A549 (cell line): ENCODE data around the gene KCNIP4.

Experiments used
- CHD2 ChIP-seq: fragments of 150-350 bp; IDR thresholded peaks from 2 replicates; pipeline ENCODE4 v1.6.1; 2014; ENCODE audit warnings: low read length; ENCODE audit not compliant: partially characterized antibody
- EHMT2 ChIP-seq: fragments of 200-600 bp; sonication (generic); IDR thresholded peaks from 2 replicates; pipeline ENCODE4 v1.6.1; 2016; ENCODE audit warnings: antibody characterized with exemption, low read depth, mild to moderate bottlenecking, moderate library complexity
- ESRRA ChIP-seq: fragments of 150-350 bp; IDR thresholded peaks from 2 replicates; pipeline ENCODE4 v1.6.1; 2014; ENCODE audit warnings: mild to moderate bottlenecking, low read length, borderline replicate concordance
- MYC ChIP-seq: IDR thresholded peaks from 2 replicates; pipeline ENCODE4 v1.6.1; 2012; ENCODE audit warnings: mild to moderate bottlenecking, inconsistent platforms, low read length, improper control_type of control experiment, borderline replicate concordance
- POLR2A ChIP-seq: IDR thresholded peaks from 2 replicates; pipeline ENCODE4 v1.6.1; 2012; ENCODE audit warnings: mild to moderate bottlenecking, low read length
- RAD21 ChIP-seq, 2 experiments: fragments of >200 bp in 1 of 2; sonication (Bioruptor Twin) in 1 of 2; formaldehyde crosslinking in 1 of 2; IDR thresholded peaks in 1 of 2; conservative IDR thresholded peaks in 1 of 2; 2 replicates in 1 of 2; 3 replicates in 1 of 2; pipeline ENCODE4 v1.6.1; 2012 to 2018; ENCODE audit warnings: inconsistent platforms in 1 of 2
- RFX5 ChIP-seq: fragments of 450-650 bp; IDR thresholded peaks from 2 replicates; pipeline ENCODE4 v1.7.1; 2014; ENCODE audit warnings: antibody characterized with exemption, mild to moderate bottlenecking, moderate library complexity
- RNF2 ChIP-seq: fragments of 200-600 bp; sonication (generic); IDR thresholded peaks from 2 replicates; pipeline ENCODE4 v1.6.1; 2016; ENCODE audit warnings: low read depth, mild to moderate bottlenecking, antibody characterized with exemption, moderate library complexity, borderline replicate concordance
- SMC3 ChIP-seq: fragments of >200 bp; sonication (Bioruptor Twin); formaldehyde crosslinking; IDR thresholded peaks from 3 replicates; pipeline ENCODE4 v1.6.1; 2018; ENCODE audit warnings: inconsistent platforms
- TF ChIP-seq, protein P1 (sequence below): IDR thresholded peaks from 2 replicates; pipeline ENCODE4 v1.6.1; 2012
- TF ChIP-seq, protein P2 (sequence below): fragments of >200 bp; sonication (Bioruptor Twin); formaldehyde crosslinking; IDR thresholded peaks from 3 replicates; pipeline ENCODE4 v1.5.1; 2016
- TF ChIP-seq, protein P3 (sequence below): fragments of 200-600 bp; sonication (generic); IDR thresholded peaks from 2 replicates; pipeline ENCODE4 v1.6.1; 2016; ENCODE audit warnings: antibody characterized with exemption, mild to moderate bottlenecking, moderate library complexity
- TF ChIP-seq, protein P4 (sequence below): IDR thresholded peaks from 2 replicates; pipeline ENCODE4 v1.6.1; 2012

DNA sequence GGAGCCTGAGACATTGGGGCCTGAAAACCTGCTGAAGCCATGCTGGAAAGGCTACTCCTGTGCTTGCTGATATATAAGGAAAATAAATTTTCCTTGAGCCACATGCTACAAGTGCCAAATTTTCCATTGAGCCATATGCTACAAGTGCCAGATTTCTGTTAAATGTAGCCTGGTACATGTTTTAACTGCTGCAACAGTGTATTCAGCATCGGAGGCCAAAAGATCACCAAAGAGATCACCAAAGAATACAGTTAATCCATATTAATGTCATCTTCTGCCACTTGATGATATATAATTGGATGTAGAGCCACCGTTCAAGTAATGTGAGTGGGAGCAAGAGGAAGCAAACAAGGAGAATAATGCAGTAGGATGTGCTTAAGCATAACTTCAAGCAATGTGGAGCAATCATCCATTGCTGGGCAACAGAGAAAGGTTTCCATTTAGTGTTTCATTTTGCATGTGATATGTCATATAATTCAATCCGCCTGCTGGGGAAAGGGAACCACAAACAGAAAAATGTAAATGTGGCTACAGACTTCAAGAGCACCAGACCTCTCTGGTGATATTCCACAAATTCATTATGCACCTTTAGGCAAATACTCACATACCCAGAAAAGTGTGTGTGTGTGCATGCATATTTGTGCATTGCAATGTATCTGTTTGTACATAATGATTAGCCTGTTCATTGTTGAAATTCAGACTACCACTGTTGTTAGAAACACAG is 295.9 kb downstream of the KCNIP4 start:
- TF ChIP-seq, protein P1, sequence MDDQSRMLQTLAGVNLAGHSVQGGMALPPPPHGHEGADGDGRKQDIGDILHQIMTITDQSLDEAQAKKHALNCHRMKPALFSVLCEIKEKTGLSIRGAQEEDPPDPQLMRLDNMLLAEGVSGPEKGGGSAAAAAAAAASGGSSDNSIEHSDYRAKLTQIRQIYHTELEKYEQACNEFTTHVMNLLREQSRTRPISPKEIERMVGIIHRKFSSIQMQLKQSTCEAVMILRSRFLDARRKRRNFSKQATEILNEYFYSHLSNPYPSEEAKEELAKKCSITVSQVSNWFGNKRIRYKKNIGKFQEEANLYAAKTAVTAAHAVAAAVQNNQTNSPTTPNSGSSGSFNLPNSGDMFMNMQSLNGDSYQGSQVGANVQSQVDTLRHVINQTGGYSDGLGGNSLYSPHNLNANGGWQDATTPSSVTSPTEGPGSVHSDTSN = no peak
- TF ChIP-seq, protein P2, sequence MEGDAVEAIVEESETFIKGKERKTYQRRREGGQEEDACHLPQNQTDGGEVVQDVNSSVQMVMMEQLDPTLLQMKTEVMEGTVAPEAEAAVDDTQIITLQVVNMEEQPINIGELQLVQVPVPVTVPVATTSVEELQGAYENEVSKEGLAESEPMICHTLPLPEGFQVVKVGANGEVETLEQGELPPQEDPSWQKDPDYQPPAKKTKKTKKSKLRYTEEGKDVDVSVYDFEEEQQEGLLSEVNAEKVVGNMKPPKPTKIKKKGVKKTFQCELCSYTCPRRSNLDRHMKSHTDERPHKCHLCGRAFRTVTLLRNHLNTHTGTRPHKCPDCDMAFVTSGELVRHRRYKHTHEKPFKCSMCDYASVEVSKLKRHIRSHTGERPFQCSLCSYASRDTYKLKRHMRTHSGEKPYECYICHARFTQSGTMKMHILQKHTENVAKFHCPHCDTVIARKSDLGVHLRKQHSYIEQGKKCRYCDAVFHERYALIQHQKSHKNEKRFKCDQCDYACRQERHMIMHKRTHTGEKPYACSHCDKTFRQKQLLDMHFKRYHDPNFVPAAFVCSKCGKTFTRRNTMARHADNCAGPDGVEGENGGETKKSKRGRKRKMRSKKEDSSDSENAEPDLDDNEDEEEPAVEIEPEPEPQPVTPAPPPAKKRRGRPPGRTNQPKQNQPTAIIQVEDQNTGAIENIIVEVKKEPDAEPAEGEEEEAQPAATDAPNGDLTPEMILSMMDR = no peak
- TF ChIP-seq RAD21 (conservative IDR thresholded peaks at IDR 0.05 in 1 of 2, IDR thresholded peaks at IDR 0.05 in 1 of 2) (no peak), SMC3 (no peak), POLR2A (no peak), RNF2 (no peak), MYC (no peak), EHMT2 (no peak), RFX5 (no peak), CHD2 (no peak), ESRRA (no peak)
- TF ChIP-seq, protein P3, sequence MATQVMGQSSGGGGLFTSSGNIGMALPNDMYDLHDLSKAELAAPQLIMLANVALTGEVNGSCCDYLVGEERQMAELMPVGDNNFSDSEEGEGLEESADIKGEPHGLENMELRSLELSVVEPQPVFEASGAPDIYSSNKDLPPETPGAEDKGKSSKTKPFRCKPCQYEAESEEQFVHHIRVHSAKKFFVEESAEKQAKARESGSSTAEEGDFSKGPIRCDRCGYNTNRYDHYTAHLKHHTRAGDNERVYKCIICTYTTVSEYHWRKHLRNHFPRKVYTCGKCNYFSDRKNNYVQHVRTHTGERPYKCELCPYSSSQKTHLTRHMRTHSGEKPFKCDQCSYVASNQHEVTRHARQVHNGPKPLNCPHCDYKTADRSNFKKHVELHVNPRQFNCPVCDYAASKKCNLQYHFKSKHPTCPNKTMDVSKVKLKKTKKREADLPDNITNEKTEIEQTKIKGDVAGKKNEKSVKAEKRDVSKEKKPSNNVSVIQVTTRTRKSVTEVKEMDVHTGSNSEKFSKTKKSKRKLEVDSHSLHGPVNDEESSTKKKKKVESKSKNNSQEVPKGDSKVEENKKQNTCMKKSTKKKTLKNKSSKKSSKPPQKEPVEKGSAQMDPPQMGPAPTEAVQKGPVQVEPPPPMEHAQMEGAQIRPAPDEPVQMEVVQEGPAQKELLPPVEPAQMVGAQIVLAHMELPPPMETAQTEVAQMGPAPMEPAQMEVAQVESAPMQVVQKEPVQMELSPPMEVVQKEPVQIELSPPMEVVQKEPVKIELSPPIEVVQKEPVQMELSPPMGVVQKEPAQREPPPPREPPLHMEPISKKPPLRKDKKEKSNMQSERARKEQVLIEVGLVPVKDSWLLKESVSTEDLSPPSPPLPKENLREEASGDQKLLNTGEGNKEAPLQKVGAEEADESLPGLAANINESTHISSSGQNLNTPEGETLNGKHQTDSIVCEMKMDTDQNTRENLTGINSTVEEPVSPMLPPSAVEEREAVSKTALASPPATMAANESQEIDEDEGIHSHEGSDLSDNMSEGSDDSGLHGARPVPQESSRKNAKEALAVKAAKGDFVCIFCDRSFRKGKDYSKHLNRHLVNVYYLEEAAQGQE = no peak
- TF ChIP-seq, protein P4, sequence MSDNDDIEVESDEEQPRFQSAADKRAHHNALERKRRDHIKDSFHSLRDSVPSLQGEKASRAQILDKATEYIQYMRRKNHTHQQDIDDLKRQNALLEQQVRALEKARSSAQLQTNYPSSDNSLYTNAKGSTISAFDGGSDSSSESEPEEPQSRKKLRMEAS = no peak
